Measurements from ENCODE around the gene ARHGAP6.
"Not testable (repeated sequence)": the region's sequence is repeated elsewhere in the genome, so short reads cannot be mapped to it uniquely, and the experiment has no call there.

The ARHGAP6 gene

DNA sequence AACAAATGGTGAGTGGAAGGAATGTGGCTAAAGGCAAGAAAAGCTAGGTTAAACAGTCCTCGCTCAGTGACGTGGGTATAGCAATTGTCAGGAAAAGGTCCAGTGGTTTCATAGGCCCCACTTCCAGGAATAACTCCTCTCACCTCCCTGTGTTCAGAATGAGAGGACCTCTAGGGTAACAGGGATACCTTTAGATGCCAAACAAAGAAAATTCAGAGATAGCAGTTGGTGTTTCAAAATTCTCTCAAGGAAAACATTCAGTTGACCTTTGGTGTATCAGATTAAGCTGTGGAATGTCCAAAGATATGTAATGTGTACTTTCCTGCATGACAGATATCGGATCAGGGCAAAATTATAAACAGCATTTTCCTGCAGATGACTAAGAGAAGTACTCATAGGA is 155.9 kb downstream of the ARHGAP6 start:
- DNase-seq = no peak

DNA sequence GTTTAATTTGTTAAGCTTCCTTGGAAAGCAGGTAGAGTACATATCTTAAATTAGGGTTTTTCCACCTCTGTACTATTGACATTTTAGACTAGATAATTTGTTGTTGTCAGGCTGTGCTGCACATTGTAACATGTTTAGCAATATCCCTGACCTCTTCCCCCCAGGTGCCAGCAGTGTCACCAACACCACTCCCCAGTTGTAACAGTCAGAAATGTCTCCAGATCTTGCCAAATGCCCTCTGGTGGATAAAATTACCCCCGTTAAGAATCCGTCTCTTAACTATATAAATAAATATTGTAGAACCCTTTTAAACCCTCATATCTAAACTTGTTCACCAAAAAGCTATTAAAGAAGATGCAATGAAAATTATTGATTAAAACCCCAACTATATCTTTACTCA is 161.5 kb downstream of the ARHGAP6 start:
- no peak for DNase-seq

DNA sequence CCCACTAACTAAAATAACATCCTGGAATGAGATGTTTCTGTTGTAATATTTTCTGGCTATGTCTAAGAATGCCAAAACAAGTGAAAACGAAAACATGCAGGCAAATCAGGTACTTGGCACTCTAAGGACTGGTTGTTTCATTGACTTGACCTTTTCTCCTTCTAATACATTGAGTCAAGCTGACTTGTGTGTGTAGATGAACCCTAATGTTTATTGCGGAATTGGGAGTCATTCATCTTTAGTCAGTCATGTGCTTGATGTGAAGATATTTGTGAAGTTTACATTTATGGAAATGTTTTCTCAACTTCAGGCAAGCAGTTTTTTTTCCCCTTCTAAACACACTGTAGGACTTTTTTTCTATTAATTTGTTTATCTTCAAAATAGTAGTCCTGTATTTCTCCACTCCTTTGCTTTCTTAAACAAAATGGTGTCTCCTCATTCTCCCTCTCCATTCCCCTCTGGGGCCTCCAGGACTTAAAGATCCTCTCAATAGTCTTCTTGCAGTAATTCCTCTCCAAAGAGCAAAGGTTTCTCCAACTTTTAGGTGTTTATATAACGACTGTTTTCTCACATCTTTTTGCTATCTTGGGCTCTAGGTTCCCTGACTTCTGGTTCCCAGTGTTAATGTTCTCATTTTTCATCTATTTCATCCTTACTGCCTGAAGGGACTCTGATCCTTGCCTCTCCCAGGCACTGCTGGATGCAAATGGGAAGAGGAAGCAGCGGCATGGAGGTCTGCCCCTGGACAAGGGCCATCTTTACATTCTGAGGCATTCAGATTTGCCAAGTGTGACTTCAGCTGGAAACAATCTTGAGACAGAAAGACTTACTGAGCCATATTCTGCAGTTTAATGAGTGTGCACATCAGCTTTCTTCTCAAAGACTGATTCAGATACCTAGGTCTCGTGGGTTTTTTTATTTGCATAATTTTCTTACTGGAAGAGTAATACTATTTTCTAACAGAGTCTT is 166.4 kb downstream of the ARHGAP6 start:
- no peak for DNase-seq

DNA sequence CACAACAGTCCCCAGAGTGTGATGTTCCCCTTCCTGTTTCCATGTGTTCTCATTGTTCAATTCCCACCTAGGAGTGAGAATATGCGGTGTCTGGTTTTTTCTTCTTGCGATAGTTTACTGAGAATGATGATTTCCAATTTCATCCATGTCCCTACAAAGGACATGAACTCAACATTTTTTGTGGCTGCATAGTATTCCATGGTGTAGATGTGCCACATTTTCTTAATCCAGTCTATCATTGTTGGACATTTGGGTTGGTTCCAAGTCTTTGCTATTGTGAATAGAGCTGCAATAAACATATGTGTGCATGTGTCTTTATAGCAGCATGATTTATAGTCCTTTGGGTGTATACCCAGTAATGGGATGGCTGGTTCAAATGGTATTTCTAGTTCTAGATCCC is 174.3 kb downstream of the ARHGAP6 start:
- not testable (repeated sequence) for DNase-seq

DNA sequence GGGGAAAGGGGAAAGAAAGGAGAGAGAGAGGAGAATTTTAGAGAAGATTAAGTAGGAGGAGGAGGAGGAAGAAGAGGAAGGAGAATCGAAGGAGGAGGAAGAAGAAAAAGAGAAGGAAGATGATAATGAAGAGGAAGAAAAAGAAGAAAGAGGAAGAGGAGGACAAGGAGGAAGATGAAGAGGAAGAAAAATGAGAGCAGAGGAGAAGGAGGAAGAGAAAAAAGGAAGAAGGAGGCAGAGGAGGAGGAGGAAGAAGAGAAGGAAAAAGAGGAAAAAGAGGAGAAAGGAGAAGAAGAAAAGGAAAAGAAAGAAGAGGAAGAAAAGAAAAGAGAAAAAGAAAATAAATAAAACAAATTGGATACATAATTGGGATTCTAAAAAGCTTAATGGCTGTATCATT is 181.4 kb downstream of the ARHGAP6 start:
- DNase-seq = no peak

DNA sequence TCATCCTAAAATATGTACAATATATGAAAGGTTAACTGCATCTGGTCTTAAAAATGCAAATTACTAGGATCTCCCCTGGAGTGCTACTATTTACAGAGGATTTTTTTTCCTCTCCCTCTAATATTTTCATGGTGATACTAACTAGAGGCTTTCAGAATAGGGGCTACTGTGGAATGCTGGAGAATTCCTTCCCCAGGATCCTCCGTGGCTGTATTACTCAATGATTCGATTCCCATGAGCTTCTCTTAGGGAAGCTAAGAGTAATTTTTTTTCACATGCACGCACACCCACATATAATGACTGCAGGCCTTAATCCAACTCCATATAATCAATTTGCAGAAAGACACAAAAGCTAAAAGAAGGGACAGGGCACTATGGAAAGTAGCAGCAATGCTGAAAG is 184.7 kb downstream of the ARHGAP6 start:
- no peak for DNase-seq

DNA sequence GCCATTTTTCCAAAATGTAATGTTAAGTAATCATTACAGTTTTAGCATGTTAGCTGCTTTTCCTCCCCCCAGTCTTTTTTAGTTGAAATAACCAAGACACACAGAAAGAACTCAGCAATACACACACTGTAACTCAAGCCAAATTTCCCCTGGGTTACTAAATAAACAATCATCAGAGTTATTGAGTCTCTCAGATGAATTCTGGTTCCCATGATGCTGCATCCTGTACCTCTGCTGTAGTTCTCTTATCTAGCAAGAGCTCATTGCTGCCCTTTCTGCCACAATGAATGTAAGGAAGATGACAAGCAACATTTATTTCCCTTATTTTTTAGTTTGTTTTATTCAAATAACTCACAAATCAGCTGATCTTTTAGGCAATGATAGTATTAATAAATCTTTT is 185.1 kb downstream of the ARHGAP6 start:
- no peak for DNase-seq

DNA sequence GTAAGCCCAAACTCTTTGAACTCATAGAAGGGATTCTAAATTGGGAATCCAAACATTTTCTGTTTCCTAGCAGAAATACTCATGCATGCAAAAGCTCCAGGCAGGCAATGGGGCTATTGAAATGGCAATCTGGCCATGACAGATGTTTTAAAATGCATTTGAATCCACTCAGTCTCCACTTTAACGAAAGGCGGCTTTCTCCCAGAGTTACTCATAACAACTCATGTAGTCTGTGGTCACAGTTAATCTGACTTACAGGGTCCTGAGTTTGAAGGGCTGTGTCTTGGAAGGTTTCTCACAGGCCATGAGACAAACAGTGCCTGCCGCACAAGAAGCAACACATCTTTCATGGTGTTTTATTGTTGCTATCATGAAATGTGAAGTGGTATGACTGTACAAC is 186.8 kb downstream of the ARHGAP6 start:
- DNase-seq = no peak

DNA sequence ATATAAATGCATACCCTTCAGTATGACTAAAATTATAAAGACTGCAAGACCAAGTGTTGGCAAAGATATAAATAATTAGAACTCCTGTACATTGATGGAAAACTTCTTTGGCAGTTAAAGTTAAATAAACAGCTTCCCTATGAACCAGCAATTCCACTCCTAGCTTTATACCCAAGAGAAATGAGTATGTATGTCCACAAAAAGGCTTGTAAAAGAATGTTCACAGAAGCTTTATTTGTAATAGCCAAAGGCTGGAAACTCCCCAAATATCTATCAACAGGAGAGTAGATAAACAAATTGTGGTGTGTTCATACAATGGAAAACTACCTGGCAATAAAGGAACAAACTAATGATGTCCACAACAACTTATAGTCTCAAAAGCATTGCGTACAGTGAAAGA is 187.7 kb downstream of the ARHGAP6 start:
- DNase-seq = no peak

DNA sequence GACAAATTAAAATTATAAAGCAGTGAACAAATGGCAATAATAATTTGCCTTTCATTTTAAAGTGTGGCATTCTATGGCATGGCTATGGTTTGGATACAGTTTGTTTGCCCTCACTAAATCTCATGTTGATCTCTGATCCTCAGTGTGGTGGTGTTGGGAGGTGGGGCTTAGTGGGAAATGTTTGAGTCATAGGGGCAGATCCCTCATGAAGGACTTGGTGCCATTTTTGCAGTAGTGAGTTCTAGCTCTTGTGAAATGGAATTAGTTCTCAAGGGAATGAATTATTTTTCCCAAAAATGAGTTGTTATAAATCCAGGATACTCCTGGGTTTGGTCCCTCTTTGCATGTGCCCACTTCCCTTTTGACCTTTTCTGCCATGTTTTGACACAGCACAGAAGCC is 191.1 kb downstream of the ARHGAP6 start:
- DNase-seq = no peak

DNA sequence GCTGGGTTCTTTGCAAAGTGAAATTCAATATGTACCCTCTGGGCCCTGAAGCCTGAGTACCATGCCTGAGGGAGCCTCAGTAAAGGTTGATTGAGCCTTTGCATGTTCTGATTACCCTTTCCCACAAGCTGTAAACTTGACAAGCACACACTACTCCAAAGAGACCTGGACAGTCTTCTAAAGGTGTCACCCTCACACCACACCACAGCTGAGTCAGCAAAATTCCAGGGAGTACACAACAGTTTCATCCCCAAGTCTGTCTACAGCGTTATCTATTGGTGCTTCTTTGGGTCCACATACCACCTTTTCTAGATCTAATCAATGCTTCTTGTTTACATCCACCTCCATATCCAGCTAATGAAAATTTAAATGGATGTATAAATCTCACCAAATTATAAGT is 191.7 kb downstream of the ARHGAP6 start:
- DNase-seq = no peak

DNA sequence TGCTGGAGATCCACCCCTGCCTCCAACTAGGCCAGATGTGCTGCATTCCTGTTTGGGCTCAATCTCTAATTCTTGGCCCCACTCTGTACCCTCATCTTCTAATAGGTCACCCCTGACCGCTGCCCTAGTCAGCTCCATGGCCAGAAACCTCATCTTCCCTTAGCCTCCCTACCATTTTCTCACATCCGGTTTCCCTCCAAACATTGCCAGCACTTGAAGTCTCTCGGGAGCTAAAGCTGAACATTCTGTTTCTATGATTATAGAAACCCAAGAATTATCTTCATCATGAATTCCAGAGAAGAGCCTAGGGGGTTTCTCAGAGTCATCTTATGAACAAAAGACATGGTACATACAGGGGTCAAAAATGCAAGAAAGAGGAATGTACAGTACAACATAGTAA is 192.8 kb downstream of the ARHGAP6 start:
- DNase-seq = no peak

DNA sequence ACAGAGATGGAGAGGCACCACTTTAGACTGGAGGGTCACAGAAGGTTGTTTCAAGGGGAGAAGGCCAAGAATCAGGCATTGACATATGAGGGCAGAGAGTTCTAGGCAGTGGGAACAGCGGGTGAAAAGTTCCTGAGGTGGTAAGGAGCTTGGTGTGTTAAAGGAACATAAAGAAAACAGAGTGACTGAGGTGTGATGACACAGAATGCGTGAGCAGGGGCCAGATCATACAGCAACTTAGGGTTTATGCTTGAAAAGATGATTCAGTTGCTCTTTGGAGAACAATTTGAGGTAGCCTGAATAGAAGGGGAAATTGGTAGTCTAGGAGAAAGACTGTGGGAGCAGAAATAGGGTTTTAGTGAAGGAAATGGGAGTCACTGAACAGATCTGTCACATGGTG is 193.3 kb downstream of the ARHGAP6 start:
- DNase-seq = no peak

DNA sequence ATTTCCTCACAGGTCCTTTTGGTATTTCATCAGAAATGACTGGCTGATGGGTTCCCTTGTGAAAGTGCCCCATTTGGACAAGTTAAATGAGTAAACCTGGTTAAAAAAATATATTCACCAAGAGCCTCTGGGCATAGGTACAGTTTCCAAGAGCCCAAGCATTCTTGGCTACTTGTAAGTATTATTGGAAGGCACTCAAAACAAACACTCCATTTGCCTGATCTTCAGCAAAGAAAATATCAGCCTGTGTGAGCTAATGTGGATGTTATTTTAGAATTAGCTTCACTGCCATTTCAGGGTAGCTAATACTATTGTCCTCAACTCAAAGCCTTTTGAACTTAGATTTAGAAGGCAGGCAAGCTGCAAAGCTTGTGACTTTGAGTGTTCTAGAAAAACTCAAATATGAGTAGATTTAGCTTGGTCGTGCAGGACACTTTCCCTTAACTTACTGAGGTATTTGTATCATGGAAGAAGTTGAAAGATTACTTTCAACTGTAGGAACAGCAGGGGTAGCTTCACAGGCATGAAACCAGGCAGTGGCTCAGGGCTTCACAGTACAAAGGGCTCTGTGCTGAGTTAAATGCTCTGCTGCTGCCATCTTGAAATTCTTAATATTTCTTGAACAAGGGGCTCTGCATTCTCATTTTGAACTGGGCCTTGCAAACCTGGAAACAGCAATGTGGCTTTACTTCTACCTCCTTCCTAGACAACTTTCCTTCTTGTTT is 195.3 kb downstream of the ARHGAP6 start:
- DNase-seq = no peak

DNA sequence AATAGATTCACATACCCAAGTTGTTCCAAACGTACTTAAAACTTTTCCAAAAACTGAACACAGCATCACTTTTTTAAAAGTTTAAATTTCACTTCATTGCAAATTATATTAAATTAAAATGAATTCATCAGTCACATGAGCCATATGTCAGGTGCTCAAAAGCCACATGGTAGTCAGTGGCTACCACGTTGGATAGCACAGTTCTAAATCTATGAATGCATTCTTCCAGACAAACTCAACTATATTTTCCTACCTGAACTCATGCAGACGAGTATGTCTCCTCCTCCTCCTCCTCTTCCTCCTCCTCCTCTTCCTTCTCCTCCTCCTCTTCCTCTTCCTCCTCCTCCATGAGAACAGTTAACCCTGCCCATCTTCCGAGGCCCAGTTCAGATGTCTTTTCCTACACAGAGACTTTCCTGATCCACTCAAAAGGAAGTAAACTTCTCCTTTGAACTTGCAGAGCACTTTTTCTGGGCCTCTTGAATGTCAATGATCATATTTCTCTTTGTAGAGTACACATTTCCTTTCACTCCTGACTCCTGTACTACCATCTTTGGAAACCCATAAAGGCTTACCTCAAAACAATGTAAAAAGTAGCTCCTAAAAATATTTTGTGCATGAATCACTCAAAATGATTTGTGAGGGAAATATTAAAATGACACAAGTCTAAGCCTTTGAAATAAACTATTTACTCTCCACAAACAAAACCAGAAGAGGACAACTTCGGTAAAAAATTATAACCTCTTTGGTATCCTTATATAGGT is 199.9 kb downstream of the ARHGAP6 start:
- no peak for DNase-seq

DNA sequence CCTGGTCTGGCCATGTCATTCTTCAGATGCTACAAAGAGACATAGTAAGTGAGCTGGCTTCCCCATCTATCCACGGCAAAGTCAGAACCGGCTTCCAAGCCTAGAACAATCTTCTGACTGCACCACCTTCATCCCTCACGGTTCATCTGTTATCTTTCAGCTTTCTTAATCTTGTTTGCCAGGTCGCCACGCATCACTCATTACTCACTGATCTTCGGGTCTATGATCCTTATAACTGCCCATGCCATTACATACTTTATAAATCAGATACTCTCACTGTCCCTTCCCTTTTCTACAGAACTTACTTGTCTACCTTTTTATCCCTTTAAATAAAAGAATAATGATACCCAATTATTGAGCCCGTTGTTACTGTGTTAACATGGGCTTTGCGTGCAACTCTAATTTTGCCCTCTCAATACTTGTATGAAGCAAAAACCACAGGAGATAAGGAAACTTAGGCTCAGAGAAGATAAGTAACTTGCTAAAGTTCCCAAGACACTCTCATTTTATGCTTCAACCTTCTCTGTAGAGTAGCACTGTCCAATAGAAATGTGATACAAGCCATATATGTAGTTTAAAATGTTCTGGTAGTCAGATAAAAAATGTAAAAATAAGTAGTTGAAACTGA is 200.8 kb downstream of the ARHGAP6 start:
- no peak for DNase-seq

DNA sequence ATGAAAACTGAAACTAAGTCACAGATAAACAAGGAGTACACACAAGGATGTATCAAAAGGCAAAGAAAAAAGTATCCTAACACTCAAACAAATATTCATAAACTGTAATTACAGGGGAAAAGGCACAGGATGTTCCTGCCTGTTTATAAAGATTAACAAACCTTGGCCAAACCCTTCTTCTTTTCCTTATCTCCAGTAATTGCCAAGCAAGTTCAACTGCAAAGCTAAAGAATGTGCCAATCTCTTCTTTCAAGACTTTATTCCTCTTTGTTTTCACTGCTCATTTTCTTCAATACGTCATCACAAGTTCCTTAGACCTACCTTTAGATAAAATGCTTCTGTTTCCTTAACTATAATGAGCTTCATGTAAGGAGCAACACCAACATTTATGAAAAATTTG is 201.3 kb downstream of the ARHGAP6 start:
- no peak for DNase-seq

DNA sequence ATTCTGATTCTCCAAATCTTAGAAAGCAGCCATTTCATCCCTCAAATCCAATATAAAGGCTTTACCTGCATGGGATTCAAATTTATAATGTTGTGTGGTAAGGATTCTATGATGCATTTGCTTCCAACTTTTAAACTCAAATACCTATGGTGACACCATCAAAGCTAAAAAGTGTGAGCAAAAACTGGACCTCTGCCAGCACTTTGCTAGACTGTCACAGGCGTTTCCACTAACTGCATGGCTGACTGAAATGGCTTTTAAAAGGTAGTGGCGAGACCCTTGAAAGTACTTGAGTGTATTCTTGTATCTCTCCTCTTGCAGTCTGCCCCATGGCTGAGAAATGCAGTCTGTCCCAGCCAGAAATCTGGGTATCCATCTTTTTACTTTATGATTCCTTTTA is 203.1 kb downstream of the ARHGAP6 start:
- DNase-seq = no peak

DNA sequence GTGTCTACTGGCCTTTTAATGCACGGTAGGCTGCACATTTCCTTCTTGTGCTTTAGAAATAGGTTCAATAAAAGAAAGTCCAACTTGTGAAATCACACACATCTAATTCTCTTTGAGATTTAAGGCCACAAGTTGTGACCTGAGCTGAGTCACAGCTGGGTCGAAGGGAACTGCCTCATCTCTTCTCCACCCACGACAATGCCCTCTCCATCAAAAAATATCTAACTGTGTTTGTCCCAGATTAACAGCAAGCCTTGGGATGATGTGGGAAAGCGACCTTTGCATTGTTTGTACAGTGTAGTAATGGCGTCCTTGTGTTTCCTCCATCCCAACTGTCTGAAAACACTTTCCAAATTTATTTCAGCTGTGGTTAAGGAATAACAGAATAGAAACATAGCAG is 203.6 kb downstream of the ARHGAP6 start:
- DNase-seq = no peak

DNA sequence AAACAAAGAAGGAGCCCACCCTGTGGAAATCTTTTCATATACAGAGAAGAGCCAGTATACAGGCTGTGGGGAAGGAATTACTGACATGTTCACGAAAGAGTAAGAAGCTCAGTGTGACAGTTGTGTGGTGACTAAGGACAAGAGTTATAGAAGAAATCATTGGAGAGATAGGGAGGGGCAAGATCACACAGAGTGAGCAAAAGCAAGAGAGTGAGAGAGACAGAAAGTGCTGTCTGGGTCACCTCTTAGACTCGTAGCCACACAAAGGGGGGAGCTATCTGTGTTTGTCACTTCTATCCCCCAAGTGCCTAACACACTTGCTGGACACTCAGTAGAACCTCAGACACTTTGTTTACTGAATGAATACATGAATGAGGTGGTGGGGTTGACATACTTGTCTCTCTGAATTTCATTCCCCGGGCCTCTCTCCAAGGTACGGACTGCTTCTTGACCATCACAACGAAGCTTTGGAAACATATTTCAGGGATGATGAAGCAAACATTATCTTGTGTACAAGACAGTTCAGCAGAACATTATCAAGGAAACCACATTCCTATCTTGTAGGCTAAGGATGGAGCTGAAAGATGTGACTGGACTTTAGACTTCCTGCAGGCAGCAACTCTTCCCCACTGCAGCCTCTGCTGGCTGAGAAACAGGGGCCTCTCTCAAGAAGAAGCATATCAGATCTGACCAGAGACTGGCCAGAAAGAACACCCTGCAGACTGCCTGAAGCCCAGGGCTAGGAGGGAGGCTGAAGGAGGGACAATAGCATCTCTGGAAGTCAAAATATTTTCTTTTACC is 204.3 kb downstream of the ARHGAP6 start:
- no peak for DNase-seq

DNA sequence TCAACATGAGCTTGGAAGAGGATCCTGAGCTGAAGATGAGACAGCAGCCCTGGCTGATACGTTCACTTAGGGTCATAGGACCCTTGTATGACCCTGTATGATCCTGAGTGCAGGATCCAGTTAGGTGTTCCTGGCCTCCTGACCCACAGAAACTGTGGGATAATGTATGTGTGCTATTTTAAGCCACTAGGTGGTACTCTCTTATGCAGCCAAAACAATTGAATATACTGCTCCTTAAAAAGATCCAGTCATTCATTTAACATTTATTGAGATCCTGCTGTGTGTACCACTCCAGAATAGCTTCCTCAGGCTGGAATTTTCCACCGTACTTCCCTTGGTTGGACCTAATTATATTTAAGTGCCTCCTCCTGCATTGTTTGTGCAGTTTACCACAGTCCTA is 205.4 kb downstream of the ARHGAP6 start:
- DNase-seq = no peak

DNA sequence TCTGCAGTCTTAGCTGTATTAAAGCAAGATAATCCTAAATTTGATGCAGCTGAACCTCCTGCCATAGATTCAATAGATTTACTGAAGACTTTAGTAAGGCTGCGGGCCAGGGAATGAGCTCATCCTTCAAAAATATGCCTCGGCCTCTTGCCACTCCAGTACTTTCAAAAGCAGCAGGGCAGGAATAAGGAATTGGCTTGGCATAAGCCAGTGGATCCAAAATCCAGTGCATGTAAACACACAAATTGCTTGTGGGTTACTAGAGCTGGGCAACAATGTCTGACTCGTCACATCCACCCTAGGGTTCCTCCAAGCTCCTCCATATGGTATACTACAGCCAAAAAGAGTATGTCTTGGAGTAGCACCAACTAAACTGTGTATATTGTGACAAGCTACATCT is 207.6 kb downstream of the ARHGAP6 start:
- DNase-seq = no peak
